BE2C (cell line): ENCODE data around the gene UBAP1L.
"Not testable (repeated sequence)": the region's sequence is repeated elsewhere in the genome, so short reads cannot be mapped to it uniquely, and the experiment has no call there.

ENCODE experiments used
- DNase-seq: peaks from one replicate; pipeline ENCODE4 v3.0.0-alpha.2; 2020
- H3K27me3 ChIP-seq: fragments of 250-450 bp; sonication (Bioruptor Pico); 2 replicates; pipeline ENCODE4 v1.5.1; 2020; ENCODE audit warnings: mild to moderate bottlenecking
- H3K36me3 ChIP-seq: fragments of 250-450 bp; sonication (Bioruptor Pico); 2 replicates; pipeline ENCODE4 v1.5.1; 2020; ENCODE audit warnings: mild to moderate bottlenecking
- H3K4me1 ChIP-seq: fragments of 250-450 bp; sonication (Bioruptor Pico); 2 replicates; pipeline ENCODE4 v1.5.1; 2020
- H3K4me3 ChIP-seq: 2 replicates; pipeline ENCODE4 v1.5.1; 2011; ENCODE audit warnings: low read depth, low read length
- H3K9me3 ChIP-seq: fragments of 250-450 bp; sonication (Bioruptor Pico); 2 replicates; pipeline ENCODE4 v1.5.1; 2020
- CTCF ChIP-seq: IDR thresholded peaks from 2 replicates; pipeline ENCODE4 v1.5.1; 2012; ENCODE audit warnings: mild to moderate bottlenecking, low read depth, low read length

Gene UBAP1L

GRCh38 chr15:65049418-65049840 lies 65.6 kb downstream of the UBAP1L start:
- Histone ChIP-seq H3K4me1 (peaks cover 13% of the 10 kb centered on the region), H3K27me3 (no peaks in the 10 kb centered on the region), H3K36me3 (no peaks in the 10 kb centered on the region), H3K4me3 (peak overlapping the region; percentile 50), H3K9me3 (no peaks in the 10 kb centered on the region)
- peak; percentile 99 for DNase-seq
- TF ChIP-seq CTCF = no peak

- TF ChIP-seq CTCF = no peak
- Histone ChIP-seq H3K36me3 (no peaks in the 10 kb centered on the region), H3K27me3 (no peaks in the 10 kb centered on the region), H3K9me3 (no peaks in the 10 kb centered on the region), H3K4me1 (peaks cover 11% of the 10 kb centered on the region), H3K4me3 (no peak overlapping the region)
- DNase-seq = no peak
These were observed 66.8 kb downstream of the UBAP1L start for GRCh38 chr15:65048241-65048640.

- no peak for TF ChIP-seq CTCF
- no peak within 1 kb of the TSS for H3K4me3 ChIP-seq
- H3K9me3 ChIP-seq = no peaks in the 10 kb centered on the region
- H3K36me3 ChIP-seq = no peaks in the 10 kb centered on the region
- DNase-seq = peak; percentile 61
- H3K4me1 ChIP-seq = peaks cover 7% of the 10 kb centered on the region
- H3K27me3 ChIP-seq = no peaks in the 10 kb centered on the region
These were observed 70.1 kb downstream of the UBAP1L start, which contains the start of gene SLC51B for GRCh38 chr15:65044724-65045481. Gene SLC51B, plus strand, starts transcription at chr15:65045387. Its CDS starts 4,618 bp downstream, at chr15:65050005.

GRCh38 chr15:65044218-65044617 lies 70.8 kb downstream of the UBAP1L start:
- not testable (repeated sequence) for DNase-seq, H3K4me3 ChIP-seq, H3K27me3 ChIP-seq, H3K36me3 ChIP-seq, H3K4me1 ChIP-seq, H3K9me3 ChIP-seq

GRCh38 chr15:65042776-65043327 lies 72.1 kb downstream of the UBAP1L start:
- DNase-seq = no peak
- peaks cover 3% of the 10 kb centered on the region for H3K4me1 ChIP-seq
- no peak for TF ChIP-seq CTCF
- H3K9me3 ChIP-seq = no peaks in the 10 kb centered on the region
- no peak overlapping the region for H3K4me3 ChIP-seq
- no peaks in the 10 kb centered on the region for H3K36me3 ChIP-seq
- no peaks in the 10 kb centered on the region for H3K27me3 ChIP-seq
